Tibial artery (tissue), 4 donors: ENCODE results near the gene CELF1.
A peak's percentile ranks its signal among the peaks of the same experiment; 100 is the strongest.

ENCODE experiments used
- DNase-seq, 2 donors: peaks; one replicate each; pipeline ENCODE4 v3.0.0-alpha.2; 2019
- H3K27ac ChIP-seq, 2 donors: fragments of 200-600 bp; sonication (generic) in 1 of 2; 1 replicate in 1 of 2; 2 replicates in 1 of 2; pipeline ENCODE4 v1.5.1; 2018 to 2019; ENCODE audit warnings: mild to moderate bottlenecking in 1 of 2
- H3K27me3 ChIP-seq, 2 donors: fragments of 200-600 bp; sonication (generic) in 1 of 2; one replicate each; pipeline versions ENCODE4 v1.5.1 to v1.6.0; 2016 to 2019
- H3K36me3 ChIP-seq, 3 donors: fragments of 200-600 bp; sonication (generic) in 2 of 3; one replicate each; pipeline ENCODE4 v1.5.1; 2016 to 2019; ENCODE audit warnings: mild to moderate bottlenecking in 2 of 3
- H3K4me1 ChIP-seq, 4 donors: fragments of 200-600 bp; sonication (generic) in 2 of 4; 1 replicate in 3 of 4; 2 replicates in 1 of 4; pipeline ENCODE4 v1.5.1; 2016 to 2019
- H3K4me3 ChIP-seq, 2 donors: fragments of 200-600 bp; sonication (generic) in 1 of 2; 1 replicate in 1 of 2; 2 replicates in 1 of 2; pipeline ENCODE4 v1.5.1; 2018 to 2019; ENCODE audit warnings: mild to moderate bottlenecking in 2 of 2
- H3K9me3 ChIP-seq, 3 donors: fragments of 200-600 bp; sonication (generic) in 1 of 3; one replicate each; pipeline ENCODE4 v1.5.1; 2016 to 2019
- intact Hi-C: fragments of 100-400 bp; cut with DNase I; formaldehyde crosslinking; loops from one replicate; pipeline ENCODE4 v1.15.0; 2023; ENCODE audit warnings: low total_unique reads
- TF ChIP-seq, protein P1 (sequence below), 2 experiments: fragments of 200-600 bp in 1 of 2; fragments of 450-650 bp in 1 of 2; IDR thresholded peaks; one replicate each; pipeline ENCODE4 v1.5.1; 2017 to 2019; ENCODE audit warnings: antibody characterized with exemption in 2 of 2, mild to moderate bottlenecking in 1 of 2, moderate library complexity in 1 of 2

The CELF1 gene

DNA sequence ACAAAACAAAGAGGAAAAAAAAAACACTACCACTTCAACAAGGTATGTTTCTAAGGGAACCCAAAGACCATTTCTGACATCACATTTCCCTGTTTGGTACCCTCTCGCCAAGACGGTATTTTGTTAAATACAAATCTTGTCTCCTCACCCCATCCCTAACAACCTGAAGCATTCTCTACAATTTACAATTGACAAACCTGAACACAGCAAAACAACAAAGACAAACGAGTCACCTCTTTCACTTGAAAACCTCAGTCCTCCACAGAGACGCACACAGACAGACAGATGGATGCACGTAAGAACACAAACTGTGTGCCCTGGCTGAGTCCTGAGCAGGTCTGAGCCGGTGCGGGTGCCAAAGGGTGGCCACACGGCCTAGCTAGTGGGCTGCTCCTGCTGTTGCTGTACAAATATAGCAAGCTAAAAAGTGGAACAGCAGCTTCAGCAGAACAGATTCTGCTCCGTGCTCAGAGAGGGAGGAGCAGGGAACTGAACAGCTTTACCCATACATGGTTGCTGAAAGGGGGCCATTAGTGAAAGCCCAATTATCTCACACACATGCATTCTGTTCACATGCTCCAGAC, 28.5 kb downstream of the CELF1 start:
- TF ChIP-seq, protein P1, sequence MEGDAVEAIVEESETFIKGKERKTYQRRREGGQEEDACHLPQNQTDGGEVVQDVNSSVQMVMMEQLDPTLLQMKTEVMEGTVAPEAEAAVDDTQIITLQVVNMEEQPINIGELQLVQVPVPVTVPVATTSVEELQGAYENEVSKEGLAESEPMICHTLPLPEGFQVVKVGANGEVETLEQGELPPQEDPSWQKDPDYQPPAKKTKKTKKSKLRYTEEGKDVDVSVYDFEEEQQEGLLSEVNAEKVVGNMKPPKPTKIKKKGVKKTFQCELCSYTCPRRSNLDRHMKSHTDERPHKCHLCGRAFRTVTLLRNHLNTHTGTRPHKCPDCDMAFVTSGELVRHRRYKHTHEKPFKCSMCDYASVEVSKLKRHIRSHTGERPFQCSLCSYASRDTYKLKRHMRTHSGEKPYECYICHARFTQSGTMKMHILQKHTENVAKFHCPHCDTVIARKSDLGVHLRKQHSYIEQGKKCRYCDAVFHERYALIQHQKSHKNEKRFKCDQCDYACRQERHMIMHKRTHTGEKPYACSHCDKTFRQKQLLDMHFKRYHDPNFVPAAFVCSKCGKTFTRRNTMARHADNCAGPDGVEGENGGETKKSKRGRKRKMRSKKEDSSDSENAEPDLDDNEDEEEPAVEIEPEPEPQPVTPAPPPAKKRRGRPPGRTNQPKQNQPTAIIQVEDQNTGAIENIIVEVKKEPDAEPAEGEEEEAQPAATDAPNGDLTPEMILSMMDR (IDR thresholded peaks at IDR 0.05) = no peak
- peak overlapping the region; percentile 24 to 35 for H3K4me3 ChIP-seq
- H3K4me1 ChIP-seq = peaks cover 0 to 76% (median 49%) of the 10 kb centered on the region in 4 donors
- H3K27ac ChIP-seq = peak overlapping the region; percentile 76 to 78
- H3K36me3 ChIP-seq = no peaks in the 10 kb centered on the region
- intact Hi-C loops = no loop called here
- H3K9me3 ChIP-seq = no peaks in the 10 kb centered on the region
- DNase-seq = peak in 1 of 2 donors; percentile 79
- no peaks in the 10 kb centered on the region for H3K27me3 ChIP-seq

DNA sequence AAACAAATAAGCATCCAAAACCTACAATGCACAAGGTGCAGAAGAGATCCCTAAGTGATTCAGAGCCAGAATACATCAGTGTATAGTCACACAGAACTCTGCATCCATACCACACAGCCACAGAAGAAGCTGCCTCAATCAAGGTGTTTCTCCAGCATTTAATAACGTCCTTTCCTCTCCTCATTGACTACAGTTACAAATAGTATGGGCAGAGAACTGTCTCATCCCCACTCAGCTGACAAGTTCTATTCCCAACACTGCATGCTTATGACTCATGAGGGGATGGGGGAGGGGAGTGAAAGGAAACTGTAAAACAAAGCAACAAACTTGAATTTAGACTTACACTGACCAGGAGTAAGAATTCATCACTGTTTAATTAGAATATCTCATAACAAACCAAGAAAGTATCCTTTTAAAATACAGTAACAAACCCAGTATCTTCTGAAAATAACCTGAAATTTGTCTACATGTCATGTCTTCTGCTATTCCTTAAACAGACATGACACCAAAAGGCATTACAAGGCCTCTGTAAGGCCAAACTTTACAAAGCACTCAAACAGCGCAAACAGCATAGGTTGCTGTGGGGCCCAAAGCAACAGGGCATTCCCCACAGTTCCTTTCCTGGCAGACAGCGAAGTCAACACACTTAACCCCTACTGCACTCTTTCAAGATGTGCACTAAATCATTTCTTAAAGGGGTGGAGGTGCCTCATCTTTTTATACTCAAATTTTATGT, 29.3 kb downstream of the CELF1 start:
- intact Hi-C loops = no loop called here
- Histone ChIP-seq H3K4me3 (peak overlapping the region; percentile 24 to 35), H3K36me3 (no peaks in the 10 kb centered on the region), H3K4me1 (peaks cover 0 to 83% (median 53%) of the 10 kb centered on the region in 4 donors), H3K27ac (peak overlapping the region; percentile 76 to 78), H3K27me3 (no peaks in the 10 kb centered on the region), H3K9me3 (no peaks in the 10 kb centered on the region)
- TF ChIP-seq, protein P1 (IDR thresholded peaks at IDR 0.05) = no peak
- peak in 1 of 2 donors; percentile 71 for DNase-seq

DNA sequence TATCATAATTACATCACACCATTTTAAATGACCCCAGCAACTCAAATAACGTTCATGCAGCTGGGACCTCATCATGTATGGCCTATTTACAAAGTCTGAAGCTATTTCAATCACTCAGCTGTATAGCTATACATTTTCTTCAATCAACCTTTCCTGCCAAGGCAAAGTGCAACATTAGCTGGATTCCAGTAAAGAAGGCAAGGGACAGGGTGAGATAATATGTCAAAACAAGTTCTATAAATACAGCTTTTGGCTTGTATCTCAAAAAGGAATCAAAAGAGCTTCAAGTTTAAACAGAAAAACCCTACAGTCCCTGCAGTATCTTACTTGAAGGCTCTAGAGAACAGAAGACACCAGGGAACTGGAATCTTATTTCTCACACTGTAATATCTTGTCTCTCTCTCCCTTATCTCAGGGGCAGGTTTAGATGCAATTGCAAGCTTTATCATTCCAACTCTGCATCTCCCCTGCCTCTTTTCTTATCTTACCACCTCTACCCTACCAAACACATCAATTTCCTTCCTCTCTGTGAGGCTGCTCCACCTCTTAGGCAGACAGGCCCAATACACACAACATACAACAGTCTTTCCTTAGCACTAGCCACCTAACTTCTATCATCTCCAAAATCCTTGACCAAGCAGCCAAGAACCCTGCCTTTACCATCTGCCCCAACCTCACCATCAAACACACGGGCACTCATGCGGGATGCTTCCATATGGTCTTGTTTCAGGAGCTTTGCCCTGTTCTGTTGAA, 34.5 kb downstream of the CELF1 start:
- no peak for DNase-seq
- no peaks in the 10 kb centered on the region for H3K9me3 ChIP-seq
- peak overlapping the region in 1 of 2 donors; percentile 76 for H3K27ac ChIP-seq
- H3K4me3 ChIP-seq = no peak overlapping the region
- H3K36me3 ChIP-seq = no peaks in the 10 kb centered on the region
- peaks cover 0 to 100% (median 68%) of the 10 kb centered on the region in 4 donors for H3K4me1 ChIP-seq
- no peaks in the 10 kb centered on the region for H3K27me3 ChIP-seq
- intact Hi-C loops = no loop called here
- TF ChIP-seq, protein P1 (IDR thresholded peaks at IDR 0.05) = no peak

DNA sequence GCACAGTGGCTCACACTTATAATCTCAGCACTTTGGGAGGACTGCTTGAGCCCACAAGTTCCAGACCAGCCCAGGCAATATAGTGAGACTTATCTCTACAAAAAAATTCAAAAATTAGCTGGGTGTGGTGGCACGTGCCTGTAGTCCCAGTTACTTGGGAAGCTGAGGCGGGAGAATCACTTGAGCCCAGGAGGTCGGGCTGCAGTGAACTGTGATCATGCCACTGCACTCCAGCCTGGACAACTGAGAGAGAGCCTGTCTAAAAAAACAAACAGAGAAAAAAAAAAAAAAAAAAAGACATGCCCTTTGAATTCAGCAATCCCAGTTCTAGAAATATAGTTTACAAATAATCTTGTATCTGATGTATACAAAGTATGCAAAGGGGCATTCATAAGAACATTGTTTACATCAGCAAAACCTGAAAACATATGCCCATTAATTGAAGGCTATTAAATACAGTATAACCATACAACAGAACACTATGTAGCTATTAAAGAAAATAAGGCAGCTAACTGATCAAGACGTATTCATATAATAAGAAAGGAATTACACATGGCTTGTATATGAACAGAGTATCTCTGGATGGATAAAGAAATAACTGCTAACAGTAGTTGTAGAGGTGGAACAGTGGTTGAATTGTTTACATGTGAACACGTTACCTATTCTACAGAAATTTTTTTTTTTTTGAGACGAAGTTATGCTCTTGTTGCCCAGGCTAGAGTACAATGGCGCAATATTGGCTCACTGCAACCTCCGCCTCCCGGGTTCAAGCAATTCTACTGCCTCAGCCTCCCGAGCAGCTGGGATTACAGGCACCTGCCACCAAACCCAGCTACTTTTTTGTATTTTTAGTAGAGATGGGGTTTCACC, 35.7 kb downstream of the CELF1 start:
- Histone ChIP-seq H3K27ac (peak overlapping the region in 1 of 2 donors; percentile 76), H3K9me3 (no peaks in the 10 kb centered on the region), H3K4me1 (peaks cover 0 to 100% (median 63%) of the 10 kb centered on the region in 4 donors), H3K4me3 (no peak overlapping the region), H3K36me3 (no peaks in the 10 kb centered on the region), H3K27me3 (no peaks in the 10 kb centered on the region)
- no peak for DNase-seq
- intact Hi-C loops = no loop called here
- TF ChIP-seq, protein P1 (IDR thresholded peaks at IDR 0.05) = no peak

DNA sequence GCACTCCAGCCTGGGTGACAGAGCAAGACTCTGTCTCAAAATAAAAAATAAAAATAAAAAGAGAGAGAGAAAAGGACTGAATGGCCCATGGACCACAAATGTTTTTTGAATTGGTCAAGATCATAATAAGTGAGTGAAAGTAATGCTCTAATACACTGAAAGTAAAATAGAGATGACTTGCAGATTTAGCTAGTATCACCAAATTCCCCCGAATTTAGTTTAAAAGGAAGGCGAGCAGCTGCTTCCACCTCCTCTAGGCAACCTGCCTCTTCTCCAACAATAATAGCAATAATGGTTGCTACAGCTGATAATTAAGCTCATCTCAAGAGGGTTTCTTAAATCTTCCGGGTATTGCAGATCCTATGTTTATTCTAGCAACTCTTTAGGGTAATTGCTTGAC, 36.8 kb downstream of the CELF1 start:
- DNase-seq = no peak
- Histone ChIP-seq H3K27me3 (no peaks in the 10 kb centered on the region), H3K4me3 (no peak overlapping the region), H3K4me1 (peaks cover 0 to 100% (median 66%) of the 10 kb centered on the region in 4 donors), H3K27ac (peak overlapping the region in 1 of 2 donors; percentile 76), H3K36me3 (no peaks in the 10 kb centered on the region), H3K9me3 (no peaks in the 10 kb centered on the region)
- intact Hi-C loops = no loop called here
- TF ChIP-seq, protein P1 (IDR thresholded peaks at IDR 0.05) = no peak
